ENCODE results near the gene CHCHD10. TPM values are rescaled to one million over a fixed set of nuclear protein-coding genes. Genes with fewer than 3 reads are reported as not detected.
A peak's percentile ranks its signal among the peaks of the same experiment; 100 is the strongest.

The CHCHD10 gene
- total RNA-seq, 1 donor from 2014 or later, result 126 TPM

DNA sequence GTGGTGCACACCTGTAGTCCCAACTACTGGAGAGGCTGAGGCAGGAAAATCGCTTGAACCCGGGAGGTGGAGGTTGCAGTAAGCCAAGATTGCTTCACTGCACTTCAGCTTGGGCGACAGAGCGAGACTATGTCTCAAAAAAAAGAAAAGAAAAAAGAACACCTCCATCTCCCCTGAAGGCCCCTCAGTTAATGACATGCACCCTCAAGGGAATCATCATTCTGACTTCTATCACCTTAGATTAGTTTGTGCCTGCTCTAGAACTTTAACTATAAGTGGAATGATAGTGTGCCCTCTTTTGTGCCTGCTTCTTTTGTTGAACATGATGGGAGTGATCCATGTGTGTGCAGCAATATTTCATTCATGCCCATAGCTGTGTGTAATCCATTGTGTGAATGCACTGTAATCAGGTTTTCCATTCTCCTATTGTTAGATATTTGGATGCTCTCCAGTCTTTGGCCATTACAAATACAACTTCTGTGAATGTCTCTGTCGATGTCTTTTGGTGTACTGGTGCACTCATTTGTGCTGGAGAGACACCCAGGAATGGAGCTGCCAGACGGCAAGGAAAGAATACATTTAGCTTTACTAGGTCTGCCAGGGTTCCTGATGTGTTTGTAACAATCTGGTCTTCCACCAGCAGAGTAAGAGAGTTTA, 12.7 kb downstream of the CHCHD10 start:
- Mint-ChIP-seq H3K4me3 (no peak overlapping the region), H3K36me3 (ENCODE audit: low read depth) (no peaks in the 10 kb centered on the region), H3K27me3 (peaks cover 3% of the 10 kb centered on the region), H3K27ac (no peak overlapping the region), H3K9me3 (no peaks in the 10 kb centered on the region), H3K4me1 (peaks cover 9% of the 10 kb centered on the region)
- intact Hi-C loops (cut with micrococcal nuclease), result loop anchor here (5.0 kb wide), 1 partner anchor 48 kb away; no protein-coding TSS in a partner anchor
- no peak for DNase-seq

- Mint-ChIP-seq H3K27me3 (peaks cover 6% of the 10 kb centered on the region), H3K27ac (no peak within 1 kb of the TSS), H3K4me3 (no peak within 1 kb of the TSS), H3K4me1 (peaks cover 15% of the 10 kb centered on the region), H3K9me3 (no peaks in the 10 kb centered on the region), H3K36me3 (ENCODE audit: low read depth) (no peaks in the 10 kb centered on the region)
- DNase-seq, result no peak
- intact Hi-C loops (cut with micrococcal nuclease), result loop anchor here (5.0 kb wide), 1 partner anchor 47 kb away; no protein-coding TSS in a partner anchor
Measured at GRCh38 chr22:23754220-23754919, 13.4 kb downstream of the CHCHD10 start, which contains the start of gene VPREB3. TSS of gene VPREB3 (minus strand) at chr22:23754425. CDS start at chr22:23754363, 62 bp downstream.

GRCh38 chr22:23753385-23753784, 14.4 kb downstream of the CHCHD10 start:
- no peak for DNase-seq
- Mint-ChIP-seq H3K9me3 (no peaks in the 10 kb centered on the region), H3K4me1 (peaks cover 15% of the 10 kb centered on the region), H3K4me3 (no peak overlapping the region), H3K27ac (no peak overlapping the region), H3K36me3 (ENCODE audit: low read depth) (no peaks in the 10 kb centered on the region), H3K27me3 (peaks cover 6% of the 10 kb centered on the region)
- intact Hi-C loops (cut with micrococcal nuclease), result loop anchor here (5.0 kb wide), 1 partner anchor 46 kb away; no protein-coding TSS in a partner anchor

GRCh38 chr22:23752750-23753149, 15.0 kb downstream of the CHCHD10 start:
- intact Hi-C loops (cut with micrococcal nuclease), result loop anchor here (5.0 kb wide), 1 partner anchor 45 kb away; no protein-coding TSS in a partner anchor
- peak overlapping the region; percentile 73 for H3K4me3 Mint-ChIP-seq
- DNase-seq, result no peak
- no peaks in the 10 kb centered on the region for H3K36me3 Mint-ChIP-seq (ENCODE audit: low read depth)
- no peaks in the 10 kb centered on the region for H3K9me3 Mint-ChIP-seq
- H3K4me1 Mint-ChIP-seq, result peaks cover 15% of the 10 kb centered on the region
- peaks cover 6% of the 10 kb centered on the region for H3K27me3 Mint-ChIP-seq
- H3K27ac Mint-ChIP-seq, result no peak overlapping the region

GRCh38 chr22:23752090-23752691, 15.6 kb downstream of the CHCHD10 start:
- Mint-ChIP-seq H3K9me3 (no peaks in the 10 kb centered on the region), H3K36me3 (ENCODE audit: low read depth) (no peaks in the 10 kb centered on the region), H3K4me3 (peak overlapping the region; percentile 73), H3K27ac (peak overlapping the region; percentile 10), H3K4me1 (peaks cover 15% of the 10 kb centered on the region), H3K27me3 (peaks cover 5% of the 10 kb centered on the region)
- DNase-seq, result no peak
- intact Hi-C loops (cut with micrococcal nuclease), result loop anchor here (5.0 kb wide), 1 partner anchor 45 kb away; no protein-coding TSS in a partner anchor

DNA sequence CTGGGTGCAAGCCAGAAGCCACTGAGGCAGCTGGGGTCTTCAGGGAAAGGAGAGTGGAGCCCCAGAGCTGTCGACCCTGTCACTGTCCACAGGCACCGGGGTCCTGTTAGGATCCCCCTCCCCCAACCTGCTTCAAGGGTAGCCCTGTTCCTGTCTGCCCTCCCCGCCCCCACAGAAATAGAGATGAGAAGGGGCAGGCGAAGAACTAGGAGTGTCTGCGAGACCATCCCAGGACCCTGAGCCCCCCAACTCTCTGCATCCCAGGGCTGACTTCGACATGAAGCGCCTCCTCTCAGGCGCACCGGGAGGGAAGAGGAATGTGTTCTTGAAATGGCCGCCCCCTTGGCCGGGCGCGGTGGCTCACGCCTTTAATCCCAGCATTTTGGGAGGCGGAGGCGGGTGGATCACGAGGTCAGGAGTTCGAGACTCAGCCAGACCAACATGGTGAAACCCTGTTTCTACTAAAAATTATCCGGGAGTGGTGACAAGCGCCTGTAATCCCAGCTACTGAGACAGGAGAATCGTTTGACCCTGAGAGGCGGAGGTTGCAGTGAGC, 16.3 kb downstream of the CHCHD10 start:
- H3K4me3 Mint-ChIP-seq, result peak overlapping the region; percentile 79

DNA sequence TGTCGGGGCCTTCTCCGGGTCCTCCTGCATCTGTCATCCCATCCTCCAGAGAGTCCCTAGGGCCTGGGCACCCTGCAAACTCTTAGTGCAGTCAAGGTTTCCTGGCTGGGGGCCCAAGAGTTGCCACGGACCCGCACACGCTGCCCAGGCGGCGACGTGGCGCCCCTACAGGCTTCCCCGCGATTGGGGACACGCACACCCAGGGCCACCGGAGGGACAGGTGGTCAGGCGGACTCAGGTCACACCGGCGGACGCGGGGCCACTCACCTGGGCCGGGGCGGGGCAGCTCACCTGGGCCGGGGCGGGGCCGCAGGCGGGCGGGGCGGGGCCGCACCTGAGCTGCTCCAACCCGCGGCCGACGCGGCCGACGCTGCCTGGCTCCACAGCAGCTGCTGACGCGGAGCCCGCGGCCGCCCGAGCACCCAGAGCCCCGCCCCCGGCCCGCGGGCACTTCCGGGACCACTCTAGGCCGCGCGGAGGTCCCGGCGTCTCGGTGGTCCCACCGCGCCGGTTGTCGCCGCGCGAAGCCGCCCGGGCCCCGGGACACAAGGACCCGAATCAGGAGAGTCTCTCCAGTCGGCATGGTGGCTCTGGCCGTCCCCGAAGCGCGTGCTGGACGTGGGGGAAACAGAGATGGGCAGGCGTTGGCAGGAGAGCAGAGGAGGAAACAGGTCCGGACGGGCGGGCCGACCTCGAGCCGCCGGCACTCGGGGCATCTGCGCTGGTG, 16.9 kb downstream of the CHCHD10 start, which contains the start of gene ZNF70:
Gene ZNF70, minus strand, starts transcription at position 399 of the 727 bp plus-strand sequence. CDS start 5,972 bp downstream, outside the sequence.
- Mint-ChIP-seq H3K36me3 (ENCODE audit: low read depth) (peaks cover 2% of the 10 kb centered on the region), H3K27ac (peak within 1 kb of the TSS; percentile 77), H3K4me3 (peak within 1 kb of the TSS; percentile 85)

More for the DNA sequence above, 16.3 kb downstream of the CHCHD10 start:
- peaks cover 15% of the 10 kb centered on the region for H3K4me1 Mint-ChIP-seq
- H3K27me3 Mint-ChIP-seq, result peaks cover 5% of the 10 kb centered on the region
- no peaks in the 10 kb centered on the region for H3K36me3 Mint-ChIP-seq (ENCODE audit: low read depth)
- no peak for DNase-seq
- H3K9me3 Mint-ChIP-seq, result no peaks in the 10 kb centered on the region
- peak overlapping the region; percentile 37 for H3K27ac Mint-ChIP-seq
- intact Hi-C loops (cut with micrococcal nuclease), result loop anchor here (5.0 kb wide), 1 partner anchor 44 kb away; no protein-coding TSS in a partner anchor

GRCh38 chr22:23750367-23750713, 17.4 kb downstream of the CHCHD10 start:
- Mint-ChIP-seq H3K27ac (peak overlapping the region; percentile 77), H3K4me3 (peak overlapping the region; percentile 85), H3K36me3 (ENCODE audit: low read depth) (peaks cover 3% of the 10 kb centered on the region), H3K27me3 (peaks cover 5% of the 10 kb centered on the region), H3K9me3 (peaks cover under 1% of the 10 kb centered on the region), H3K4me1 (peaks cover 15% of the 10 kb centered on the region)
- DNase-seq, result no peak
- intact Hi-C loops (cut with micrococcal nuclease), result loop anchor here (5.0 kb wide), 1 partner anchor 43 kb away; no protein-coding TSS in a partner anchor

More for the DNA sequence above, 16.9 kb downstream of the CHCHD10 start, which contains the start of gene ZNF70:
- H3K9me3 Mint-ChIP-seq, result no peaks in the 10 kb centered on the region
- H3K27me3 Mint-ChIP-seq, result peaks cover 5% of the 10 kb centered on the region
- DNase-seq, result peak; percentile 95
- intact Hi-C loops (cut with micrococcal nuclease), result loop anchor here (5.0 kb wide), 1 partner anchor 44 kb away; no protein-coding TSS in a partner anchor
- H3K4me1 Mint-ChIP-seq, result peaks cover 15% of the 10 kb centered on the region

- intact Hi-C loops (cut with micrococcal nuclease), result loop anchor here (5.0 kb wide), 1 partner anchor 43 kb away; no protein-coding TSS in a partner anchor
- peak overlapping the region; percentile 85 for H3K4me3 Mint-ChIP-seq
- H3K4me1 Mint-ChIP-seq, result peaks cover 15% of the 10 kb centered on the region
- DNase-seq, result no peak
- H3K9me3 Mint-ChIP-seq, result peaks cover 5% of the 10 kb centered on the region
- peaks cover 7% of the 10 kb centered on the region for H3K36me3 Mint-ChIP-seq (ENCODE audit: low read depth)
- no peak overlapping the region for H3K27ac Mint-ChIP-seq
- H3K27me3 Mint-ChIP-seq, result peaks cover 5% of the 10 kb centered on the region
Measured at GRCh38 chr22:23749841-23750301, 17.9 kb downstream of the CHCHD10 start.

GRCh38 chr22:23745791-23746190, 22.0 kb downstream of the CHCHD10 start:
- H3K4me3 Mint-ChIP-seq, result no peak overlapping the region

GRCh38 chr22:23744485-23744884, 23.3 kb downstream of the CHCHD10 start:
- Mint-ChIP-seq H3K27me3 (no peaks in the 10 kb centered on the region), H3K9me3 (peaks cover 6% of the 10 kb centered on the region)
- intact Hi-C loops (cut with micrococcal nuclease), result no loop called here

More at GRCh38 chr22:23745791-23746190, 22.0 kb downstream of the CHCHD10 start:
- Mint-ChIP-seq H3K27me3 (peaks cover 5% of the 10 kb centered on the region), H3K4me1 (peaks cover 12% of the 10 kb centered on the region), H3K9me3 (peaks cover 6% of the 10 kb centered on the region), H3K27ac (no peak overlapping the region), H3K36me3 (ENCODE audit: low read depth) (peaks cover 24% of the 10 kb centered on the region)
- intact Hi-C loops (cut with micrococcal nuclease), result no loop called here
- no peak for DNase-seq

GRCh38 chr22:23744001-23744400, 23.8 kb downstream of the CHCHD10 start:
- no peak for DNase-seq
- Mint-ChIP-seq H3K36me3 (ENCODE audit: low read depth) (peaks cover 24% of the 10 kb centered on the region), H3K27ac (no peak overlapping the region), H3K4me1 (no peaks in the 10 kb centered on the region), H3K4me3 (no peak overlapping the region), H3K9me3 (peaks cover 6% of the 10 kb centered on the region), H3K27me3 (no peaks in the 10 kb centered on the region)
- intact Hi-C loops (cut with micrococcal nuclease), result no loop called here

More at GRCh38 chr22:23744485-23744884, 23.3 kb downstream of the CHCHD10 start:
- H3K36me3 Mint-ChIP-seq (ENCODE audit: low read depth), result peaks cover 24% of the 10 kb centered on the region
- H3K4me1 Mint-ChIP-seq, result no peaks in the 10 kb centered on the region
- no peak for DNase-seq
- H3K27ac Mint-ChIP-seq, result no peak overlapping the region
- no peak overlapping the region for H3K4me3 Mint-ChIP-seq
